Measurements from ENCODE around the gene UQCC2.

DNA sequence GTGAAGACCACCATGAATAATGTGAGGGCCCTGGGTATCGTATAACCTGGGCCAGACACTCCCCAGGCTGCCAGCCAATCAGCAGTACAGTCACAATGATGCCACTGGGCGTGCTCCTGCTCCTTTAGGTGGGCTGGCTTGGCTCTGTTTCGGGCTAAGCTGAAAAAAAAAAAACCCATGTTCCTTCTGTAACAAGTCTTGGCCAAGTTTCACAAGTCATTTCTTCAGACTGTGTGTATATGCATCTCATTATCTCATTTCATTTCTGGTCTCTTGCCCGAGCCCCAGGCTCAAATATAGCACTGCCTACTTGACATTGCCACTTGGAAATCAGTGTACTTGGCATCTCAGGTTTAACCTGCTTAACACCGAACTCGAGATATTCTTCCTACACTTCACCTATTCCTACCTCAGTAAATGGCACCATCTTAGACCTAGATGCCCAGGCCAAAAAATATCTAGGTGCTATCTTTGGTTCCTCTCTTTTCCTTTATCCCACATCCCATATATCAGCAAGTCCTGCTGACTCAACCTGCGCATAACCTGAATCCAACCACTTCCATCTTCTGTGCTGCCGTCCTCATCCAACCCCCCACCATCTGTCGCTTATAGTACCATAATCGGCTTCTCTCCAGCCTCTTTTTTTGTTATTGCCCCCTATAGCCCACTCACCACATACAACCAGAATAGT is 1.8 kb downstream of the UQCC2 start:
- TF ChIP-seq, protein P1, sequence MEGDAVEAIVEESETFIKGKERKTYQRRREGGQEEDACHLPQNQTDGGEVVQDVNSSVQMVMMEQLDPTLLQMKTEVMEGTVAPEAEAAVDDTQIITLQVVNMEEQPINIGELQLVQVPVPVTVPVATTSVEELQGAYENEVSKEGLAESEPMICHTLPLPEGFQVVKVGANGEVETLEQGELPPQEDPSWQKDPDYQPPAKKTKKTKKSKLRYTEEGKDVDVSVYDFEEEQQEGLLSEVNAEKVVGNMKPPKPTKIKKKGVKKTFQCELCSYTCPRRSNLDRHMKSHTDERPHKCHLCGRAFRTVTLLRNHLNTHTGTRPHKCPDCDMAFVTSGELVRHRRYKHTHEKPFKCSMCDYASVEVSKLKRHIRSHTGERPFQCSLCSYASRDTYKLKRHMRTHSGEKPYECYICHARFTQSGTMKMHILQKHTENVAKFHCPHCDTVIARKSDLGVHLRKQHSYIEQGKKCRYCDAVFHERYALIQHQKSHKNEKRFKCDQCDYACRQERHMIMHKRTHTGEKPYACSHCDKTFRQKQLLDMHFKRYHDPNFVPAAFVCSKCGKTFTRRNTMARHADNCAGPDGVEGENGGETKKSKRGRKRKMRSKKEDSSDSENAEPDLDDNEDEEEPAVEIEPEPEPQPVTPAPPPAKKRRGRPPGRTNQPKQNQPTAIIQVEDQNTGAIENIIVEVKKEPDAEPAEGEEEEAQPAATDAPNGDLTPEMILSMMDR (IDR thresholded peaks at IDR 0.05): no peak
- no peak for TF ChIP-seq POLR2A (IDR thresholded peaks at IDR 0.05)
